SH-SY5Y (cell line): ENCODE results near the gene RASGRF2.

Source experiments
- GATA2 ChIP-seq: IDR thresholded peaks from 2 replicates; pipeline ENCODE4 v1.6.1; 2011; ENCODE audit warnings: mild to moderate bottlenecking, low read depth, low read length
- GATA3 ChIP-seq: IDR thresholded peaks from 2 replicates; pipeline ENCODE4 v1.6.1; 2011; ENCODE audit warnings: low read depth, mild to moderate bottlenecking, low read length, moderate library complexity

DNA sequence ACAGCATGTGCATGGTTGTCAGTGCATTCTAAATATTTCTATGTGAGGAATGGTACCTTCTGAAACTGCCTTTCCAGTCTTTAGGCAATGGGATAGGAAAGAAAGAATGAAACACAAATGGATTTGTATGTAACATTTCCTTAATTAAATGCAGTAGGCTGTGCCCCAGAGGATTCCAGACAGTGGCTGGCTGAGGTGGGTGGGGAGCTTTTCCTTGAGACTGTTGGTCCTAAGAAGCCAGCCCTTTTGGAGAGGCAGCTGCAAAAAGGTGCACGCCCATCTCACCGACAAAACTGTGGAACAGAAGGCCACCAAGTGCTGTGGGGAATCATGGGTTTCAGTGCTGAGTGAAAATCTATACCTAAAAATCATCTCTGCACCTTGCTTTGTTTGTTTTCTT, 266.1 kb downstream of the RASGRF2 start:
- TF ChIP-seq GATA2 (no peak), GATA3 (no peak)
